DLD1 (cell line): Measurements from ENCODE around the gene ARHGAP26.

Experiments used
- in situ Hi-C: cut with HindIII; loops from 2 replicates; pipeline ENCODE4 v1.10.0; 2017; ENCODE audit warnings: low sequenced_read_pairs

Gene ARHGAP26

GRCh38 chr5:143002459-143003327, 232.5 kb downstream of the ARHGAP26 start:
- in situ Hi-C loops, result no loop called here

- in situ Hi-C loops, result no loop called here
Observed at GRCh38 chr5:143003328-143003636, 233.1 kb downstream of the ARHGAP26 start.

- in situ Hi-C loops, result no loop called here
Observed at GRCh38 chr5:143004361-143005145, 234.4 kb downstream of the ARHGAP26 start.

- in situ Hi-C loops, result no loop called here
Observed at GRCh38 chr5:143006501-143006900, 236.3 kb downstream of the ARHGAP26 start.

- in situ Hi-C loops, result no loop called here
Observed at GRCh38 chr5:143008032-143008431, 237.9 kb downstream of the ARHGAP26 start.

GRCh38 chr5:143008809-143009521, 238.8 kb downstream of the ARHGAP26 start:
- in situ Hi-C loops, result no loop called here

- in situ Hi-C loops, result no loop called here
Observed at GRCh38 chr5:143010351-143010750, 240.2 kb downstream of the ARHGAP26 start.

- in situ Hi-C loops, result no loop called here
Observed at GRCh38 chr5:143011585-143011984, 241.4 kb downstream of the ARHGAP26 start.

- in situ Hi-C loops, result no loop called here
Observed at GRCh38 chr5:143013176-143013891, 243.2 kb downstream of the ARHGAP26 start.

GRCh38 chr5:143014017-143014651, 244.0 kb downstream of the ARHGAP26 start:
- in situ Hi-C loops, result no loop called here

- in situ Hi-C loops, result no loop called here
Observed at GRCh38 chr5:143016777-143017516, 246.8 kb downstream of the ARHGAP26 start.

GRCh38 chr5:143017541-143017940, 247.4 kb downstream of the ARHGAP26 start:
- in situ Hi-C loops, result no loop called here

- in situ Hi-C loops, result no loop called here
Observed at GRCh38 chr5:143017992-143018391, 247.8 kb downstream of the ARHGAP26 start.

- in situ Hi-C loops, result no loop called here
Observed at GRCh38 chr5:143019157-143019556, 249.0 kb downstream of the ARHGAP26 start.

- in situ Hi-C loops, result no loop called here
Observed at GRCh38 chr5:143019614-143020515, 249.7 kb downstream of the ARHGAP26 start.

GRCh38 chr5:143021595-143021994, 251.4 kb downstream of the ARHGAP26 start:
- in situ Hi-C loops, result no loop called here

GRCh38 chr5:143023411-143024096, 253.4 kb downstream of the ARHGAP26 start:
- in situ Hi-C loops, result no loop called here
